GM21825 (cell line): ENCODE results near the gene GSTM5.
"Not testable (repeated sequence)": the region's sequence is repeated elsewhere in the genome, so short reads cannot be mapped to it uniquely, and the experiment has no call there.

ENCODE experiments used
- ATAC-seq: cut with Tn5 transposase; IDR thresholded peaks from one replicate; pipeline ENCODE4 v1.9.1; 2021; ENCODE audit warnings: mild to moderate bottlenecking, moderate library complexity; ENCODE audit not compliant: unreplicated experiment

Gene GSTM5

DNA sequence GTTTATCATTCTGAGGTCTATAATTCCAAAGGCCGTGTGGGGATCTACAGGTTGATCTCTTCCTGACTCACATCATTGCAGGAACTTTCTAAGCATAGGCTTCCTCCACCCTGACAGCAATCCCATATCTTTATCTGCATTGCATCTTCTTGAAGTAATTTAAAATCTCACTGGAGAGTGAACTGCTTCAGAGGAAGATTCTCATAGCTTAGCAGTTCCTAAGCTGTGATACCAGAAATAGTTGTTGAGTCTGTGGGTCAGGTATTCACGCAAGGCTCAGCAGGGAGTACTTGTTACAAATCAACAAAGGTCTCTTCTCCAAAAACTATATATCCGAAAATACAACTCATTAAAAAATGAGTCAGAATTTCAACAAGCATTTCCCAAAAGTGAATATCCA, 16.9 kb upstream of the GSTM5 start:
- not testable (repeated sequence) for ATAC-seq

DNA sequence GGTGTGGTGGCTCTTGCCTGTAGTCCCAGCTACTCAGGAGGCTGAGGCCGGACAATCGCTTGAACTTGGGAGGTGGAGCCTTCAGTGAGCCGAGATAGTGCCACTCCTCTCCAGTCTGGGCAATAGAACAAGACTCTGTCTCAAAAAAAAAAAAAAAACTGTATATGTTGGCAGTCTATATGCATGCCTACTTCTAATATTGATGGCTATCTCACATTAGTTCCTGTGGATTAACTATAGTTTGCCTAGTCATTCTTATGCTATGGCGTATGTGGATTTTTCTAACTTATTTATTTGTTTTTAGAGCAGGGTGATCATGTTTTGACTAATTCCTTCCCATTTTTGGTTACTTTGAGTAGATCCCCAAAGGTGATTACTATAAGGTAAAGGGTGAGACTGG, 15.0 kb upstream of the GSTM5 start:
- no peak for ATAC-seq

DNA sequence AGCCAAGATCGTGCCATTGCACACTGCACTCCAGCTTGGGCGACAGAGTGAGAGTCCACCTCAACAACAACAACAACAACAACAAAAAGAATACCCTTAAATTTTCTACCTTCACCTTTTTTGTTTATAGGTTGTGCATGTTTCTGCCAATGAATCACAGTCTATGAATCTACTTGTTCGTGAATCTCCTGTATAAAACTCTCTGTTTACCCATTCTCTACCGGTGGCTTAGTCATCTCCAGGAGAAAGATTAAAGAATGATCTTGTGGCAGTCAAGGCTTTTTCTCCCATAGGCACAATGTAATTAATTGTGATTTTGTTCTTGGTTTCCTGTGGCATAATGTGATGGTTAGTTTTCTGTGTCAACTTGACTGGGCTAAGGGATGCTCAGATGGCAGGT, 14.2 kb upstream of the GSTM5 start:
- ATAC-seq = not testable (repeated sequence)

DNA sequence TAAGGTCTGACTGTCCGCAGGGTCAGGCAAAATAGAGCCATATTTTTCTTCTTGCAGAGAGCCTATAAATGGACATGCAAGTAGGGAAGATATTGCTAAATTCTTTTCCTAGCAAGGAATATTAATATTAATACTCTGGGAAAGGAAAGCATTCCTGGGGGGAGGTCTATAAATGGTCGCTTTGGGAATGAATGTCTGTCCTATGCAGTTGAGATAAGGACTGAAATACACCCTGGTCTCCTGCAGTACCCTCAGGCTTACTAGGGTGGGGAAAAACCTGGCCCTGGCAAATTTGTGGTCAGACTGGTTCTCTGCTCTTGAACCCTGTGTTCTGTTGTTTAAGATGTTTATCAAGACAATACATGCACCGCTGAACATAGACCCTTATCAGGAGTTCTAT, 9.1 kb upstream of the GSTM5 start:
- ATAC-seq = not testable (repeated sequence)

DNA sequence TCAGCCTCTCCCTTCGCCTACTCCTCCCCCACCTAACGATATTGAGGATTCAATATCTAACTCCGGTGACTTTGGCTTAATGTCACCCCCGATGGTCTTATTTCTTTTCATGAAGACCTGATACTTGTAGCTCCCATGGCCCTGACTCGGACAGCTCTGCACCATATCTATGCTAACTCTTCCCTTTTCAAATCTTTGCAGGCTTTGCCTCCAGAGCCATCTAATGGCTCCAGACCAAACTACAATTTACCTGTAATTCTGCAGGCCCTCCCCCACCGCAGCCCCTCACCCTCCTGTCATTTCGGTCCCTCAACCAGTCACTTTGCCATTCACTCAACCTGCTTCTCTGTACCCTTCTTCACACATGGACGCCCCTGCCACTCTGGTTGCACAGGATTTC, 7.9 kb upstream of the GSTM5 start:
- no peak for ATAC-seq

DNA sequence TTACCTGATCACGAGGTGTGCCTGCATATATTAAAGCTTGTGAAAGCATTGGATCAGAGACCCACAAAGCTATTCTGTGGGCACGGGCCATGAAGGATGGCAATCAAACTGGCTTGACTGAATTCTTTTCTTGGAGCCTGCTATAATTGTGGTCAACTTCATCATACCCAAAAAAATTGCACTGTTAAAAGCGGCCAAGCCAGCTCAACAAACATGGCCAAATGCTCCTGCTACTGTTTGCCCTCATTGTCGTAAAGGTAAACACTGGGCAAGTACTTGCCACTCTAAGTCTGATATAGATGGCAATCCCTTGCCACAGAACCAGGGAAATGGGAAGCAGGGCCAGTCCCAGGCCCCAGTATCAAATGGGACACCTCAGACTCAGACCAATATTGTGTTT, 6.6 kb upstream of the GSTM5 start:
- no peak for ATAC-seq

DNA sequence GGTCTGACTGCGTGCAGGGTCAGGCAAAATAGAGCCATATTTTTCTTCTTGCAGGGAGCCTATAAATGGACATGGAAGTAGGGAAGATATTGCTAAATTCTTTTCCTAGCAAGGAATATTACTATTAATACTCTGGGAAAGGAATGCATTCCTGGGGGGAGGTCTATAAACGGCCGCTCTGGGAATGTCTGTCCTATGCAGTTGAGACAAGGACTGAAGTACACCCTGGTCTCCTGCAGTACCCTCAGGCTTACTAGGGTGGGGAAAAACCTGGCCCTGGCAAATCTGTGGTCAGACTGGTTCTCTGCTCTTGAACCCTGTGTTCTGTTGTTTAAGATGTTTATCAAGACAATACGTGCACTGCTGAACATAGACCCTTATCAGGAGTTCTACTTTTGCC, 3.1 kb upstream of the GSTM5 start:
- not testable (repeated sequence) for ATAC-seq

DNA sequence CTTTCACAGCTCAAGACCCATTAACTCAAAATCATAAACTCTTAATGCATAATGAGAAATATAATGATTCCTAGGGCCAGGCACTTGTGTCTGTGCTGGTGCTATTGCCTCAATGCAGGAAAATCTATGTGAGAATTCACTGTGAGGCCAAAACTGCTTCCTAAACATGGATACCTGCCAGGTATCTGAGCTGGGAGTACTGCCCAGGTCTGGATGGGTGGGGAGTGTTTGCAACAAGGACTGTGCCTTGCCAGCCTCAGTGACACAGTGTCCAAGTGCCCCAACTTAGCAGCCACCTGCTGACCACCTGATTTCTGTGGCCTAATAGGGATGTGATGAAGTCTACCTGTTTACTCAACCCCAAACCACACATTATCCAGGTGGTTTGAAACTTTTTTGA, 2.2 kb upstream of the GSTM5 start:
- ATAC-seq = not testable (repeated sequence)

DNA sequence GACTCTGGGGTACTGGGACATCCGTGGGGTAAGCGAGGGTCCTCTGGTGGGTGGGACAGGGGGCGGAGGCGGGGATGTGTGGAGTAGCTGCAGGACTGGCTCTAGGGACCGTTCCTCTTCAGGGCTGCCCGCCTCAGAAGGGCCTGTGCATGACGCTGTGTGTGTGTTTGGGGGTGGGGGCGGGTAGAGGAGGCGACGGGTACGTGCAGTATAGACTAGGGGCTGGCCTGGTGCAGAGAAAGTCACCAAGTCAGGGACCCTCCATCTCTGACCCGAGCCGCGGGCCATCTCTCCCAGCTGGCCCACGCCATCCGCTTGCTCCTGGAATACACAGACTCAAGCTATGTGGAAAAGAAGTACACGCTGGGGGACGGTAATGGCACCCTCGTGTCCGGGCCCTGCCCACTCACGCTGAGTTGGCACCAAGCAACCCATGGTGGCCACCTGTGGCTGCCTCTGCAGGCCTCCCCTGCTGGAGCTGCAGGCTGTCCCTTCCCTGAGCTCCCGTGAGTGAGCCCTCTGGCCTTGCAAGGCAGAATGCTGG, 342 bp downstream of the GSTM5 start:
- ATAC-seq = no peak

DNA sequence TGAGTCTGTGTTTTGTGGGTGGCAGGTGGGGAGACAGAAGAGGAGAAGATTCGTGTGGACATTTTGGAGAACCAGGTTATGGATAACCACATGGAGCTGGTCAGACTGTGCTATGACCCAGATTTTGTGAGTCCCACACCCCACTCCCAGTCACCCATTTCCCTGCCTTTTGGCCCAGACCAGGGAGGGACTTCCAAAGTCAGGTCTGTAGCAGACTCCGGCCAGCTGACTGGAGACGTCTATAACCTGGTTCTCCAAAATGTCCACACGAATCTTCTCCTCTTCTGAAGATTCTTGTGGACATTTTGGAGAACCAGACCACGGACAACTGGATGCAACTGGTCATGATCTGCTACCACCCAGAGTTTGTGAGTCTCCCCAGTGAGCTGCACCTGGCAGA, 1.6 kb downstream of the GSTM5 start:
- ATAC-seq = no peak

DNA sequence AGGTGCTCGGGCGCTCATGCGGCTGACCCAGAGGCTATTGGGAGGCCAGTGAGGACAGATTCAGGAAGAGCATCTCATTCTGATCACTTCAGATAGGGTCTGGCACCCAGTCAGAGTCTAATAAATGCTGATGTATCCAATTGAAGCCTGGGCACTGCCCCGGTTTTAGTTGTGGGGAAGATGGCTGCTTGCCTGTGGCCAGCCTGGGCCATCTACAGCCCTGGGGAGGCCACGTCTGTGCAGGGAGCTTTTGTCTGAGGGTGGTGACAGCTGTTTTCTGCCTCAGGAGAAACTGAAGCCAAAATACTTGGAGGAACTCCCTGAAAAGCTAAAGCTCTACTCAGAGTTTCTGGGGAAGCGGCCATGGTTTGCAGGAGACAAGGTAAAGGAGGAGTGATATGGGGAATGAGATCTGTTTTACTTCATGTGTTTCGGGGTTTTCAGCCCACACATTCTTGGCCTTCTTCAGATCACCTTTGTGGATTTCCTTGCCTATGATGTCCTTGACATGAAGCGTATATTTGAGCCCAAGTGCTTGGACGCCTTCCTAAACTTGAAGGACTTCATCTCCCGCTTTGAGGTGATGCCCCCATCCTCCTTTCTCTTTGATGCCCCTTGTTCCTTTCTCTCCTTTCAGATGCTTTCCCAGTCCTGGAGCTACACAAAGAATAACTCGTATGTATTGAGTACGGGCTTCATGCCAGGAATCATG, 2.8 kb downstream of the GSTM5 start:
- no peak for ATAC-seq

DNA sequence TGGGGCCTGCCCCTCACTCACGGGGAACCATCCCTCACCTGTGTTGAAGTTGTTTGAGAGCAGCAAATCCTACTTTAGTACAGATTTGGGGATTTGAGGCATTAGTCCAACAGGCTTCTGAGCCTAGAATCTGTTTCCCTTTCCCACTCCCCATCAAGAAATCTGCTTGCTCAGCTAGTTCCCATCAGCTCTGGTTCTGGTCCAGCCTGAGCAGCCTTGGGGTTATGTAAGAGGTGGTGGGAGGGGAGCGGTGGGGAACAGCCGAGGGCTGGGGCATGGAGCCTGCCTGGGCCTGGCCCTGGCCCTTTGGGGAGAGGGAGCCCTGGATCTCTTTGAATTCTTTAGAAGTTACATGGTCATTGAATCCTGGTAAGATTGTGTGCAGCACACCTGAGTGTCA, 4.1 kb downstream of the GSTM5 start:
- ATAC-seq = no peak

DNA sequence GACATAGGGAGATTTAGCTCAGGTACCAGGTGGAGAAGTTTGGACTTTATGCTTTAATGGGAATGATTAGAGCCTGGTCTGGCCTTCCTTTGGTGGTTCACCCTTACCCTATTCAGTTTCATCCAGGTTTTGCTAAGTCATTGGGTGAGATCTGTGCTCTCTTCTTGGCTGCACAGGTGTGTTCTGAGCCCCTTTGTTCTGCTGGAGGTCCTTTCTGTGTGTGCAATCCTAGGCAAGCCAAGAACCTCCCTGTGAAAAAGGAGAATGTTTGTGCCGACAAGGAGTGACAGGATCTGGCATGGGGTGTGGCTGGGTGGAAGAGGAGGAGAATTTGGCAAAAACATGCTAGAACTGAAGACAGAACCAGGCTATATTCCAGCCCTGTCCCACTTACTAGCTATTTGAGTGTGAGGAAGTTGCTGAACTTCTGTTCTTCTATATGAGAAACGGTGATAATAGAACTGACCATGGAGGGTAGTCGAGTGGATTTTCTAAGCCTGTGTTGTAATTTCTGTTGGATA, 4.6 kb downstream of the GSTM5 start:
- no peak for ATAC-seq

DNA sequence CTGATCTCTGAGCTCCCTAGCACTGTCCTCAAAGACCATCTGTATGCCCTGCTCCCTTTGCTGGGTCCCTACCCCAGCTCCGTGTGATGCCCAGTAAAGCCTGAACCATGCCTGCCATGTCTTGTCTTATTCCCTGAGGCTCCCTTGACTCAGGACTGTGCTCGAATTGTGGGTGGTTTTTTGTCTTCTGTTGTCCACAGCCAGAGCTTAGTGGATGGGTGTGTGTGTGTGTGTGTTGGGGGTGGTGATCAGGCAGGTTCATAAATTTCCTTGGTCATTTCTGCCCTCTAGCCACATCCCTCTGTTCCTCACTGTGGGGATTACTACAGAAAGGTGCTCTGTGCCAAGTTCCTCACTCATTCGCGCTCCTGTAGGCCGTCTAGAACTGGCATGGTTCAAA, 5.7 kb downstream of the GSTM5 start:
- no peak for ATAC-seq

DNA sequence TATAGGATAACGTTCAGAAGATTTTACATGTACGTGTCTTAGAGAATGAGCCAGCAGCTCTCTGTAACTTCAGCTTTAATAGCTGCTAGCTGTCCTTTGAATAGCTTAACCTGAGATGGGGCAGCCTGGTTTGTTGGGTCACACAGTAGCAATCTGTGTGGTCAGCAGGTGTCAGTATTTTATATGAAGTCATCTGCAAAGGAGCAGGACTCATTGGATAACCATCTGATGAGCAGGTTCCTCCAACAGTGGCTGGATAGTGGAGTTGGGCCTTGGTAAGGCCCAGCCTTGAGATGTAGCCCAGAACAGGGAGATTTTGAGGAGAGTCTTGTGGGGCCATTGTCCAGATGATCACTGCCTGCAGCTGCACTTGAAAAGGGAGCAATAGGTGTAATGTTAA, 6.4 kb downstream of the GSTM5 start:
- ATAC-seq = no peak

DNA sequence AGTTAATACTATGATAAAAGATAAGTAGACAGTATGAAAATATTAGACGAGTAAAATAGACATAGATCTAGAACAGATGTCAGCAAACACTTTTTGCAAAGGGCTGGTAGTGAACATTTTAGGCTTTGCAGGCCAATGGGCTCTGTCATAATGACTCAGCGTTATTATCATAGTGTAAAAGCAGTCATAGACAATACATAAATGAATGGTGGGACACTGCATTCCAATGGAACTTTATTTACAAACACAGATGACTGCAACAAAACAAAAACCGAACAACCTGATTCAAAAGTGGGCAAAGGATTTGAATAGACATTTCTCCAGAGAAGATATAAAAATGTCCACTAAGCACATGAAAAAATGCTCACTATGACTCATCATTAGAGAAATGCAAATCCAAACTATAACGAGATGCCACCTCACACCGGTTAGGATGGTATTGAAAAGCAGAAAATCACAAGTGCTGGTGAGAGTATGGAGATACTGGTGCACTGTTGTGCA, 7.3 kb downstream of the GSTM5 start:
- ATAC-seq = no peak

DNA sequence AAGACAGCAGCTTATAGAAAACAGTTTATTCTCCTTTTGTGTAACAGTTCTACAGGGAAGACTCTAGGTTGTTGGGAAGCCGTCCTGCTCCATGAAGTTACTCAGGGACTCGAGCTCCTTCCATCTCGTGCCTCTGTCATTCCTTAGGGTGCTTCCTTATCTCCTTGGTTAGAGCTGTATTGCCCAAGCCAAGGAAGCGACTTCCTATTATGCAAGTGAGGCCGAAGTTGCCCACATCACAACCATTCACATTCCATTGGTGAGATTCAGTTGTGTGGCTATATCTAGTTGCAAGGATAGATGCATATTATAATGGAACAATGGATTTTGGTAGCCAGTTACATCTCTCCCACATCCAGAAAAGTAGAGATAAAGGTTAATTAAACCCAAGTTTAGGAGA, 9.0 kb downstream of the GSTM5 start:
- ATAC-seq = no peak

DNA sequence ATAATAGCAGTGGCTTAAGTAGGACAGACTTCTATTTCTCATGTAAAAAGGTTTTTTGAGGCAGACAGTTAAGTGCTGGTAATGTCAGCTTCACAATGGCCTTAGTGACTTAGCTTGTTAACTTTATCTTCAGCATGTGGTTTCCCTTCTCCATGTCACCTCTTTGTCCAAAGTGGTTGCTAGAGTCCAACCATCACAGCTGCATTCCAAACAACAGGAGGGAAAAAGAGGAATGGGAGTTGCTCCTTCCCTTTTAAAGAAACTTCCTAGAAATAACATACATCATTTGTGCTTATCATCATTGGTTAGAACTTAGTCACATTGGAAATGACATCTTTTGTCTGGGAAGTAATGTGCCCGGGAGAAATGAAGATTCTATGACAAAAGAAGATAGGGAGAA, 9.9 kb downstream of the GSTM5 start:
- ATAC-seq = no peak

DNA sequence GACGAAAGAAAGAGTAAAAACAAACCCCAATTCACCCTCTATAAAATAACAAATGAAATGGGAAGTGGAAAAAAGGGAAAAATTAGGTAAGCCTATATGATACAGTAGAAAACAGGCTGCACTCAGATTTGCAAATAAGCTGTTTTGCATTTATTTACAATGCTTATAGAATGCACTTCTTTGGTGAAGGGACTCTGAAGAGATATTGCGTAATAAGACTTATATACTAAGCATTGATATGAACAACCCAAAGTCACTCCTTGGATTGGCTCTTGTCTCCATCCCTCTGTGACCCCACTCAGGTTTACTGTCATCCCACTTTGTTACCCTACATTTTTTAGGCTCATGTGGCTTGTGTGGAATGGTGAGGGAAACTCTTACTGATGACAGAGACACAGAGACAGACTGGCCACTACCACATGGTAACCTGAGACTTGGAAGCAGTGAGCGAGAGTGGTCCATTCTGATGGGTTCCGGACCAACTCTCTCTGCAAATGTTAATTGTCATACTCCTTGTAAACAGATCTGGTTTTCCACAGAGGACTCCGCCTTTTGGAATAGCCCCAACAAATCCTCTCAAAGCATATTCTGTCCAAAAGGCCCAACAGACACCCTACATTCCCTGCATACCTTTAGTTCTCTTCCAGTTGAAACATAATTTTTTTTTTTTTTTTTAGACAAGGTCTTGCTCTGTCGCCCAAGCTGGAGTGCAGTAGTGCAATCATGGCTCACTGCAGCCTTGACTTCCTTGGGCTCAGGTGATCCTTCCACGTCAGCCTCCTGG, 11.0 kb downstream of the GSTM5 start:
- no peak for ATAC-seq

DNA sequence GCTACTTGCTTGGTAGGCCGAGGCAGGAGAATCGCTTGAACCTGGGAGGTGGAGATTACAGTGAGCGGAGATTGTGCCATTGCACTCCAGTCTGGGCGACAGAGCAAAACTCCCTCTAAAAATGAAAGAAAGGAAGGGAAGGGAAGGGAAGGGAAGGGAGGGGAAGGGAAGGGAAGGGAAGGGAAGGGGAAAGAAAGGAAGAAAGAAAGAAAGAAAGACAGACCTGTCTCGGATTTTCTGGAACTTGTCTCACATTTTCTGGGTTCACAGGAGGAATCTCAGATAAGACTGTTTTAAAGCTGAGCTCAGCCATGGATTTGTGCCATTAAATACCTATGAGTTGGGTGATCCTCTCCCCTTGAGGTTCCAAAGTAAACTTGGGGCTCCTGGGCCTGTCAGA, 12.9 kb downstream of the GSTM5 start:
- ATAC-seq = no peak

DNA sequence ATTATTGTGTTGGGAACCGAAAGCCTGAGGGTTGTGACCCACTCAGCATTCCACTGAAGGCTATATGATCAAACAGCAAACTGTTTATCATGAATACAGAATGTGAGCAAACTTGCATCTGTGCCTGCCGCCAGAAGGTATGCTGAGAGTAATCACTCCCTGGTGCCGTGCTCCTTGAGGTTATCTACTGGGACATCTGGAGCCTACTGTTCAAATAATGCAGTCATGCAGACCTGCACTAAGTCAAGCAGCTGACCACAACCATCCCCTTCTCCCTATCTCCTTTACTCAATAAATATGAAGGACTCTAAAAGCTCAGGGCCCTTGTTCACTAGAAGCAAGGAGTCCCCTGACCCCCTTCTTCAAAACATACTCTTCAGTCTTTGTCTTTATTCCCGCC, 13.5 kb downstream of the GSTM5 start:
- ATAC-seq = no peak

DNA sequence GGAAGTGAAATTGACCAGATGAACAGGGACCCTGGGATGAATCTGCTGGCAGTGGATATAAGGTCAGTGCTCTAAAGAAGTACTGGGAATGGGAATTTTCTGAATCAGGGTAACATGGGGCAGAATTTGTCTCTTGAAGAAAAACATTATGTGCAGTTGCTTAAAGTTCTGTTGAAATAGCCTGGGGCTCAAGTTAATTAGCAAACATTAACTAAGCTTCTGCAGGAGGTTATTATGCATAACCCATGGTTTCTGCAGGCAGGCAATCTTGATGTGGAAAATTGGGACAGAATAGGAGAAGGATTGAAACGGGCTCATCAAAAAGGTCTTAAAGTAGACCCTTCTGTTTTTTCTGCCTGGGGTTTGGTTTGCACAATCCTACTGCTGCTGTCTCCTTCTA, 14.0 kb downstream of the GSTM5 start:
- ATAC-seq = no peak
